HG02884 (cell line): ENCODE measurements around the gene SNTG2.

Experiments used
- ATAC-seq: cut with Tn5 transposase; IDR thresholded peaks from one replicate; pipeline ENCODE4 v1.9.1; 2021; ENCODE audit warnings: mild to moderate bottlenecking, moderate library complexity; ENCODE audit not compliant: unreplicated experiment

SNTG2 gene

DNA sequence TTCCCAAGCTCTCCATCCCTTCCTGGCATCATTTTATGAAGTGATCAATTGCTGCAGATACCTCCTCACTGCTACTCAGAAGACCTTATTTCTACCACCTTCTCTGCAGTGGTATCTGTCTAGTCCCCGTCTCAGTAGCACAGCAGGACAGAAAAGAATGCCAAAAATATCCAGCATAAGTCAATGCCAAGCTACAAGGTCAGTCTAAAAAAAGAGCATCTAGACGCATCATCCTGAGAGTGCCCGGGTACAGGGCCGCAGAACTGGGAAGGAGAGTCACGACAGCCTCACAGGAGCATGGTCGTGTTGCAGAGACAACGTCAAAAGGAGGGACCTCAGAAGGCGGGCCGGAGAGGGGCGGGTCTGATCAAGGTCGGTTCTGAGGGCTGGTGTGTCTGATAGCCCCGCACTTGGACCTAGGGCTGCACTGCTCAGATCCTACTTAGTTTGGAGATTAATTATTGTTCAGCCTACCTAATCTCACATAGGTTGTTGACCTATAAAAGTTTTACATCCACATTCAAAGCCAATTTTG, 24.3 kb upstream of the SNTG2 start:
- no peak for ATAC-seq

- ATAC-seq = no peak
These were observed 23.8 kb upstream of the SNTG2 start for GRCh38 chr2:926896-927295.

DNA sequence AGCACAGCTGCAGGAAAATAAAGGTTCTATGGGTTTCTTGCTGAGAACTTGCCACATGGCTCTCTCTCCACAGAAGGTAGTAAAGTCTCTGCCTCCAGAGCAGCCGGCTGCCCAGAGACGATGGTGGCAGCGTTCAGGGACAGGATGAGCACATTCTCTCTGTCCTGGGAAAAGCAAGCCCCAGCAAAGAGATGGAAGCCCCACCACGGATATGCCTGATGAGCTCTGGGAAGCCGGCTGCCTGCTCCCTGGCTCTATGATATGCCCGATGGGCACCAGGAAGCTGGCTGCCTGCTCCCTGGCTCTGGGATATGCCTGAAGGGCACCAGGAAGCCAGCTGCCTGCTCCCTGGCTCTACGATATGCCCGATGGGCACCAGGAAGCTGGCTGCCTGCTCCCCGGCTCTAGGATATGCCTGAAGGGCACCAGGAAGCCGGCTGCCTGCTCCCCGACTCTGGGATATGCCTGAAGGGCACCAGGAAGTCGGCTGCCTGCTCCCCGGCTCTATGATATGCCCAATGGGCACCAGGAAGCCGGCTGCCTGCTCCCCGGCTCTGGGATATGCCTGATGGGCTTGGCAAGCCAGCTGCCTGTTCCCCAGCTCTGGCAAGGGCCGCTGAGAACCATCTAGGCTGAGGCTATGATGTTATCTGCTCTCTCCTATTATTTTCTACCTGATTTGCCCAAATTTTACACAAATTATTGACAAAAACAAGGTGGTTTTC, 21.5 kb upstream of the SNTG2 start:
- ATAC-seq = no peak

DNA sequence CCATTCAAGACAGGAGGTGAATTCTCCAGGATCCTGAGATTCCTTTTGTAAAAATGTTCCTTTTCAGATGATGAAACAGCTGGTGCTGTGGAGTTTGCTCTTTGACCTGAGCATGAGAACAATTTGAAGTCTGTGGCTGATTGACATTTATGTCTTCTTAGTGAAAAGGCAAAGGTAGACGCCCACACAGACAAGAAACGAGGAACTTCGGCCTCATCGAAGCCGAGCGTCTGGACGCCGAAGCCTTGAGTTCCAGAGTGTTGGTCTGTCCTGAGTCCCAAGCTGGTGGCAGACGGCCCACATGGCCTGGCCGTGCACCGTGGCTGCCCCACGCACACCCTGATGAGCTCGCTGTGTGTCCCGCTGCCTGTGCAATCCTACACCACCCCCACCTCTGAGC, 20.7 kb upstream of the SNTG2 start:
- ATAC-seq = no peak

GRCh38 chr2:930935-931334, 19.7 kb upstream of the SNTG2 start:
- ATAC-seq = no peak

DNA sequence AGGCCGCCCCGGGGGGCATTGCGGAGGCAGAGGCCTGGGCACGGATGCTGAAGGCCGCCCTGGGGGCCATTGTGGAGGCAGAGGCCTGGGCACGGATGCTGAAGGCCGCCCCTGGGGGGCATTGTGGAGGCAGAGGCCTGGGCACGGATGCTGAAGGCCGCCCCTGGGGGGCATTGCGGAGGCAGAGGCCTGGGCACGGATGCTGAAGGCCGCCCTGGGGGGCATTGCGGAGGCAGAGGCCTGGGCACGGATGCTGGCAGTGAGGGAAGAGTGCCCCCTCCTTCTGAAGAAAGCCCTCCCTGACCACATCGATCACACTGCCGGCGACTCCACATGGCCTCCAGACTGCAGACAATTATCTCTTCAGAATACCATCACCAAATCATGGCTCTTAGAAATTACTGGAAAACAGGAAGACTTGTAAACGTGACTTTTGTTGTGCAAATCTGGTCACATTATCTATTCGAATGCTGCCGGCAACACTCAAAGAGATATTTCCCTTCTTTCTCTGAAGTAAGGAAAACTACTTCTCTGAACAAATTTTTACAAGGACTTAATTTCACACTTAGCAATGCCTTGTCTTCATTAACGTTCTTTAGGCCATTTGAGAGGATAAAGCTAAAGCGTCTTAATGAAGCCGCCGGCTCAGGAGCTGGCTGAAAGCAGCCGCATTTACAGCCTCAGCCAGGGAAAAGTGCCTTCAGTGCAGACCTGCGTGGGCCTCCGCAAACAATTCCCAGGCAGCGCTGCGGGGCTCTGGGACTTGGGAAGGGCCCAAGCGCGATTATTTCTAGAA, 18.1 kb upstream of the SNTG2 start:
- ATAC-seq = no peak

DNA sequence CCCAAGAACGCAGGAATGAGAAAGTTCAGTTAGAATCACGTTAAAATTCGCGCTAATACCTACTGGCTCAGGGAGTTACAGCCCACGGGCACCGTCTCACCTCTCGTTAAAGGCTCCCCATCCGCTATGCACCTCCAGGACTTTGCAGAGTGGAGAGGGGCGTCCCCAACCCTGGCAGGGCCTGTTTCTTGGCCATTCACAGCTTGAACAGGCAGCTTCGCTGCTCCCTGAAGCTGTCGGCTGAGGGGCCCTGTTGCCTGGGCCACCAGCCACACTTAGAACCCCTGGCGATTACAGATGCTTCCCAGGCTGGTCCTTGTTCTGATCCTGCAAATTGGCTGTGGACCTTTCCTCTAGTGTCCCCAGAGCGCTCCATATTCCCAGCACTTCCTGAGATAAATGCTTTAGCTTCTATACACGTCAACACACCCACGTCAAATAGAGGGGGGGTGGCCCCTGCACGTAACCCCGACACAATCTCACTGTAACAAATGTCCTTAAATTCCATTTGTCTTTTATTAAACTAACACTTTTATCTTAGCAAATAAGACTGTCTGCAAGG, 16.8 kb upstream of the SNTG2 start:
- ATAC-seq = no peak

GRCh38 chr2:937530-937929, 13.1 kb upstream of the SNTG2 start:
- no peak for ATAC-seq

DNA sequence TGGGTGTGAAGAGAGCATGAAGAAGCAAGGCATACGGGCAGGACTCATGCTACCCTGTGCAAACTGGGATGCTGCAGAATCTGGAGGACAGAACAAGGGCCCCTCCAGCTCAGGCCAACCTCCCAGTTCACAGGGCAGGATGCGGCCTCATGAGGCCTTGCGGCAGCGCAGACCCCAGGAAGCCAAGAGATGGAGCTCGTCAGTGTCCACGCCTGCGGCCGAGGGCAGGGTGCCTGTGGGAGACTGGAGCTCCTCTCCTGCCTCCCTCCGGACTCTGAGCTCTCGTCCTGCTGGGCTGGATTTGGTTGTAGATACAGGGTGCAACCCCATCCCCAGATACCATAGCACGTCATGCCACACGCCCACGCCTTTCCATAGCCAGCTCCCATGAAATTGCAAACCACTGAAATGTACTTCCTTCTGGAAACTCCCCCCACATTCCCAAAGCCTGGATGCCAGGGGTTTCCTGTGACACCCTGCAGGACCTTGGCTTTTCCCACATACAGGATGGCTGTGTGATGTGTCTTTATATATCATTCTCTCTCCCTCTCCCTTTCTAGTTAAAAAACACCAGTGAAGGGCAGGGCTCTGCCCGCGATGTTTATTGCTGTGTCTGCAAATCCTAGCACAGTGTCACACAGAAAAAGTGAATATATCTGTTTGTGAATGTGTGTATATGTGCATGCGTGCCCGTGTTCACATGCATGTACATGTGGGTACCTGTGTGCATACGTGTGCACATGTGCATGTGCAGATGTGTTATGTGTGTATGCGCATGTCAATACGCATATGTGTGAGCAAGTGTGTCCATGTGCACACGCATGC, 12.3 kb upstream of the SNTG2 start:
- no peak for ATAC-seq

GRCh38 chr2:939936-940601, 10.6 kb upstream of the SNTG2 start:
- ATAC-seq = no peak

DNA sequence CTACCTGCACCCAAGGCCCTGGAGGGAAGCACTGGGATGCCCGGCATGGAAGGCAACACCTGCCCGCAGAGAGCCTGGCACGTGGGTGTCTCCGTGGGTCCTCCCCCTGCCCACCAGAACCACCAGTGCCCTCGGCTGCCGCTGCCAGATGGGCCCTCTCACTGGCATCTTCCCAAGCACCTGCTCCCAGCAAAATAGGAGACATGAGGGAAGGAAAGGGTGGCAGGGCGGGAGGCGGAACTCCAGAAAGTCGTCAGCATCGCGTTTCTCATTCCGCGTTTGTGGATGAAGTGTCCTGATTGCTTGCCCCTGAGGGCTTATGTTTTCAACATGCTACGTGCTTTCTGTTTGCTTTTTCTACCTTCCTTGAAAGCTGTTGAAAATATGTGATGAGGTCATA, 8.8 kb upstream of the SNTG2 start:
- no peak for ATAC-seq

DNA sequence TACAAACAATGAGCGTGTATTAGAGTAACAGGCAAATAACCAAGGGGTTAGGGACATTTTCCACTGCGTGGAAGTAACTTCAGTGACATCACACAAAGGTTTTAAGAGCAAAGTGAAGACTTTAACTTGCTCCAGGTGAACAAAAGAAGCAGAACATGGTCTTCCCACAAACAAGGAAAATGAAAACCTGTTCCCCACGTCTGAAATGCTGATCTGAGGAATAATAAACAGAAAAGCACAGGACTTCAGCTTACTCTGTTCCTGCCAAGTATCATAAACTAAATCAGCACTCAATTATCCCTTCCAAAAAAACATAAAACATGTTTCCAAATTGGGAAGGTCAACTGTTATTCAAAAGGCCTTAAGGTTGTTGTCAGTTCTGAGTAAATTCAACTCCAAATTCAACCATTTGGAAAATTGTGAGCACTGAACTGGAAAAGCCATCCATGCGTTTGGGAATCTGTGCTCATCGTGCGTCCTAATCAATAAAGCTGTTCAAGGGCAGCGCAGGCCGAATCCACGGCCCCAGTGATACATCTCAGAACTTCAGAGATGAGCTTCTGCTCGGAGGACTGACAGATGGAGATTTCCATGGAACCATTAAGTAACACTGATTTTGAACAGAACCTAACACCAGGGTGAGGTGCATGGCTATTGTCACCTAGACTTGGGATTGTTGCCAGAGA, 7.7 kb upstream of the SNTG2 start:
- no peak for ATAC-seq

DNA sequence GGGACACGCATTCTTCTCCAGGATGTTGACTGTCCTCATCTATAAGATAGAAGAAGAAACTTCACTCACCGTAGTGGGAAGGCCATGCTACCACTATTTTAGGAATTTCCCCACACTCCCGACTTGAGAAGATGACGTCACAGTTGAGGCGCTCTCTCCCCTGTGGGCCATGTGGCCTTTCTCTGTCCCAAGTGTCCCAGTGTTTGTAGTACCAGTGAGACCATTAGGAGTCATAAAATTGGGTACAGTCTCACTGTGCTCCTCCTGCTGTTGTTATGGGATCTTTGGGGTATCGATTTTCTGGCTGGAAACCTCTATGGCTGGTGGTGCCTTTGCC, 7.2 kb upstream of the SNTG2 start:
- ATAC-seq = no peak

- no peak for ATAC-seq
These were observed 6.8 kb upstream of the SNTG2 start for GRCh38 chr2:943821-944220.

- ATAC-seq = no peak
These were observed 6.0 kb upstream of the SNTG2 start for GRCh38 chr2:944693-945092.

- ATAC-seq = no peak
These were observed 5.5 kb upstream of the SNTG2 start for GRCh38 chr2:945104-945503.

GRCh38 chr2:946073-946948, 4.3 kb upstream of the SNTG2 start:
- ATAC-seq = peak; percentile 54

- no peak for ATAC-seq
These were observed 1.1 kb upstream of the SNTG2 start for GRCh38 chr2:949384-950079.
